ENCODE data around the gene MBOAT2. TPM values are rescaled to one million over a fixed set of nuclear protein-coding genes. Genes with fewer than 3 reads are reported as not detected.
"Not testable (repeated sequence)": the region's sequence is repeated elsewhere in the genome, so short reads cannot be mapped to it uniquely, and the experiment has no call there.

The MBOAT2 gene
- total RNA-seq, 1 experiment from 2014 or later: 90.5 TPM

GRCh38 chr2:8923183-8923582 is 80.3 kb downstream of the MBOAT2 start:
- in situ Hi-C loops (cut with HindIII; ENCODE audit: low sequenced_read_pairs): no loop called here
- no peak for DNase-seq (ENCODE audit: low spot score)

GRCh38 chr2:8922431-8922830 is 81.1 kb downstream of the MBOAT2 start:
- in situ Hi-C loops (cut with HindIII; ENCODE audit: low sequenced_read_pairs): no loop called here
- DNase-seq (ENCODE audit: low spot score): no peak

- in situ Hi-C loops (cut with HindIII; ENCODE audit: low sequenced_read_pairs): no loop called here
- no peak for DNase-seq (ENCODE audit: low spot score)
Measured at GRCh38 chr2:8918412-8918811, 85.1 kb downstream of the MBOAT2 start.

- in situ Hi-C loops (cut with HindIII; ENCODE audit: low sequenced_read_pairs): no loop called here
- DNase-seq (ENCODE audit: low spot score): no peak
Measured at GRCh38 chr2:8915941-8916340, 87.5 kb downstream of the MBOAT2 start.

GRCh38 chr2:8913767-8914166 is 89.7 kb downstream of the MBOAT2 start:
- in situ Hi-C loops (cut with HindIII; ENCODE audit: low sequenced_read_pairs); DNase-seq (ENCODE audit: low spot score): not testable (repeated sequence)

- no peak for DNase-seq (ENCODE audit: low spot score)
- in situ Hi-C loops (cut with HindIII; ENCODE audit: low sequenced_read_pairs): no loop called here
Measured at GRCh38 chr2:8907764-8908288, 95.7 kb downstream of the MBOAT2 start.

GRCh38 chr2:8903924-8904323 is 99.6 kb downstream of the MBOAT2 start:
- in situ Hi-C loops (cut with HindIII; ENCODE audit: low sequenced_read_pairs); DNase-seq (ENCODE audit: low spot score): not testable (repeated sequence)

GRCh38 chr2:8902757-8903156 is 100.7 kb downstream of the MBOAT2 start:
- DNase-seq (ENCODE audit: low spot score); in situ Hi-C loops (cut with HindIII; ENCODE audit: low sequenced_read_pairs): not testable (repeated sequence)

- DNase-seq (ENCODE audit: low spot score); in situ Hi-C loops (cut with HindIII; ENCODE audit: low sequenced_read_pairs): not testable (repeated sequence)
Measured at GRCh38 chr2:8897206-8897605, 106.3 kb downstream of the MBOAT2 start.

GRCh38 chr2:8896671-8897070 is 106.8 kb downstream of the MBOAT2 start:
- in situ Hi-C loops (cut with HindIII; ENCODE audit: low sequenced_read_pairs); DNase-seq (ENCODE audit: low spot score): not testable (repeated sequence)

- in situ Hi-C loops (cut with HindIII; ENCODE audit: low sequenced_read_pairs); DNase-seq (ENCODE audit: low spot score): not testable (repeated sequence)
Measured at GRCh38 chr2:8895087-8895912, 108.2 kb downstream of the MBOAT2 start.

GRCh38 chr2:8893978-8894820 is 109.3 kb downstream of the MBOAT2 start:
- DNase-seq (ENCODE audit: low spot score): no peak
- in situ Hi-C loops (cut with HindIII; ENCODE audit: low sequenced_read_pairs): no loop called here

- no peak for DNase-seq (ENCODE audit: low spot score)
- in situ Hi-C loops (cut with HindIII; ENCODE audit: low sequenced_read_pairs): no loop called here
Measured at GRCh38 chr2:8893474-8893873, 110.0 kb downstream of the MBOAT2 start.

GRCh38 chr2:8892111-8892510 is 111.4 kb downstream of the MBOAT2 start:
- no peak for DNase-seq (ENCODE audit: low spot score)
- in situ Hi-C loops (cut with HindIII; ENCODE audit: low sequenced_read_pairs): no loop called here

GRCh38 chr2:8889978-8890377 is 113.5 kb downstream of the MBOAT2 start:
- DNase-seq (ENCODE audit: low spot score): no peak
- in situ Hi-C loops (cut with HindIII; ENCODE audit: low sequenced_read_pairs): no loop called here

GRCh38 chr2:8888963-8889362 is 114.5 kb downstream of the MBOAT2 start:
- in situ Hi-C loops (cut with HindIII; ENCODE audit: low sequenced_read_pairs): no loop called here
- no peak for DNase-seq (ENCODE audit: low spot score)

- in situ Hi-C loops (cut with HindIII; ENCODE audit: low sequenced_read_pairs): no loop called here
- no peak for DNase-seq (ENCODE audit: low spot score)
Measured at GRCh38 chr2:8886876-8887275, 116.6 kb downstream of the MBOAT2 start.

- DNase-seq (ENCODE audit: low spot score): no peak
- in situ Hi-C loops (cut with HindIII; ENCODE audit: low sequenced_read_pairs): no loop called here
Measured at GRCh38 chr2:8886202-8886518, 117.3 kb downstream of the MBOAT2 start.

- DNase-seq (ENCODE audit: low spot score): no peak
- in situ Hi-C loops (cut with HindIII; ENCODE audit: low sequenced_read_pairs): no loop called here
Measured at GRCh38 chr2:8885449-8886201, 117.9 kb downstream of the MBOAT2 start.
